NCI-H446 (cell line): ENCODE measurements around the gene MALRD1.

Source experiments
- DNase-seq, 2 experiments: peaks; one replicate each; lab custom pipeline; 2025; lab: John Stamatoyannopoulos, UW

MALRD1 gene

GRCh38 chr10:19373988-19374387 is 325.4 kb downstream of the MALRD1 start:
- no peak for DNase-seq

- no peak for DNase-seq
Observed at GRCh38 chr10:19385846-19386450, 337.3 kb downstream of the MALRD1 start.

- no peak for DNase-seq
Observed at GRCh38 chr10:19408924-19409323, 360.3 kb downstream of the MALRD1 start.

GRCh38 chr10:19411119-19411518 is 362.5 kb downstream of the MALRD1 start:
- no peak for DNase-seq

- peak; percentile 32 to 72 for DNase-seq
Observed at GRCh38 chr10:19412531-19412930, 363.9 kb downstream of the MALRD1 start.

GRCh38 chr10:19416164-19416563 is 367.6 kb downstream of the MALRD1 start:
- DNase-seq, result no peak

GRCh38 chr10:19417740-19418139 is 369.1 kb downstream of the MALRD1 start:
- no peak for DNase-seq

GRCh38 chr10:19421674-19422073 is 373.1 kb downstream of the MALRD1 start:
- peak; percentile 89 to 92 for DNase-seq

GRCh38 chr10:19426034-19426433 is 377.4 kb downstream of the MALRD1 start:
- no peak for DNase-seq

- no peak for DNase-seq
Observed at GRCh38 chr10:19431622-19432351, 383.2 kb downstream of the MALRD1 start.

- no peak for DNase-seq
Observed at GRCh38 chr10:19449860-19450259, 401.3 kb downstream of the MALRD1 start.

GRCh38 chr10:19451356-19451755 is 402.8 kb downstream of the MALRD1 start:
- no peak for DNase-seq

- no peak for DNase-seq
Observed at GRCh38 chr10:19451937-19452336, 403.3 kb downstream of the MALRD1 start.

GRCh38 chr10:19453967-19454366 is 405.4 kb downstream of the MALRD1 start:
- DNase-seq, result no peak

- DNase-seq, result no peak
Observed at GRCh38 chr10:19461588-19461987, 413.0 kb downstream of the MALRD1 start.

- DNase-seq, result no peak
Observed at GRCh38 chr10:19466709-19467108, 418.1 kb downstream of the MALRD1 start.

GRCh38 chr10:19468413-19468812 is 419.8 kb downstream of the MALRD1 start:
- no peak for DNase-seq

- DNase-seq, result no peak
Observed at GRCh38 chr10:19469521-19469920, 420.9 kb downstream of the MALRD1 start.

- no peak for DNase-seq
Observed at GRCh38 chr10:19479854-19480253, 431.3 kb downstream of the MALRD1 start.

- DNase-seq, result peak in 1 of 2 experiments; percentile 11
Observed at GRCh38 chr10:19480353-19480752, 431.8 kb downstream of the MALRD1 start.

- DNase-seq, result peak in 1 of 2 experiments; percentile 50
Observed at GRCh38 chr10:19483421-19483820, 434.8 kb downstream of the MALRD1 start.

- DNase-seq, result no peak
Observed at GRCh38 chr10:19488592-19489280, 440.1 kb downstream of the MALRD1 start.

GRCh38 chr10:19491166-19491565 is 442.6 kb downstream of the MALRD1 start:
- DNase-seq, result no peak
